ENCODE results near the gene AGAP3. TPM values are rescaled to one million over a fixed set of nuclear protein-coding genes. Genes with fewer than 3 reads are reported as not detected.

The AGAP3 gene
- total and polyA plus RNA-seq, 2 of the 4 experiments (the other 2 are of a cell fraction), result 35.3 to 93.9 TPM

DNA sequence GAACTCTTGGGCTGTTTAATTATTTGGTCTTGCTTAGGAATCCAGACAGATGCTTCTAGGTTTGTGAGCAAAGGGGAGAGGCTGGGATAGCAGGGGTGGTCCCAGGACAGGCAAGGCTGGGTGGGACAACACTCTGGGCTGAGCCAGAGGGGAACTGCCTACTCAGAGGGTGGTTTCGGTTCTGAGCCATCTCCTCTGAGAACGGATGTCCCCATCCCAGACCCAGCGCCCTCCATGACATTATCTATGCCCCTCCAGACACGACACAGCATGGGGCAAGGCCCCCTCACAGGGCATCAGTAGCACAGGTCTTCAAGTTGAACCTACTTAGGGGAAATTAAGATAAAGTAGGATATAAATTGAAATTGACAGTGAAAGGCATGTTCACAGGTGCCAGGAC lies 93.7 kb downstream of the AGAP3 start:
- H3K4me2 ChIP-seq (ENCODE audit: low read depth, low read length), result no peak overlapping the region
- CTCF ChIA-PET, result no interaction called here
- no peak for ATAC-seq (ENCODE audit: low read depth)

More for the DNA sequence above, 93.7 kb downstream of the AGAP3 start:
- no peaks in the 10 kb centered on the region for H3K9me1 ChIP-seq (ENCODE audit: insufficient read depth, low read length)
- H2BK120ac ChIP-seq (ENCODE audit: low read depth, low read length), result no peak overlapping the region
- intact Hi-C loops (cut with micrococcal nuclease) (no loop called here), in situ Hi-C loops (cut with MboI; ENCODE audit: low sequenced_read_pairs) (no loop called here), dilution Hi-C loops (cut with HindIII; ENCODE audit: low sequenced_read_pairs, unreplicated experiment) (no loop called here)
- H3K9me3 ChIP-seq (ENCODE audit: control insufficient read depth, insufficient read depth, low read length), result no peaks in the 10 kb centered on the region
- H3K14ac ChIP-seq (replicated peaks; ENCODE audit: low read depth, low read length), result no peak overlapping the region
- H4K8ac ChIP-seq (ENCODE audit: low read depth in 2 of 2, low read length in 2 of 2), result no peak overlapping the region
- H4K91ac ChIP-seq (ENCODE audit: insufficient read depth, low read depth, low read length), result no peak overlapping the region
- H2AK9ac ChIP-seq (replicated peaks; ENCODE audit: low read depth, low read length, poor library complexity), result no peak overlapping the region
- no peak overlapping the region for H2BK15ac ChIP-seq (ENCODE audit: low read depth, low read length)
- no peak overlapping the region for H2AK5ac ChIP-seq (ENCODE audit: low read depth, low read length)
- H2AFZ ChIP-seq (replicated peaks; ENCODE audit: low read length, poor library complexity), result no peak overlapping the region
- H4K5ac ChIP-seq (ENCODE audit: low read depth, low read length), result no peak overlapping the region
- H3K18ac ChIP-seq (ENCODE audit: low read depth, low read length), result no peak overlapping the region
- TF ChIP-seq MXI1 (IDR thresholded peaks at IDR 0.05; ENCODE audit: borderline replicate concordance, low read depth, low read length), result no peak
- no peak for TF ChIP-seq MAZ (IDR thresholded peaks at IDR 0.05; ENCODE audit: borderline replicate concordance, low read depth, low read length)
- no peak for TF ChIP-seq ELK1 (IDR thresholded peaks at IDR 0.05; ENCODE audit: borderline replicate concordance, low read depth, low read length)
- no peak for TF ChIP-seq RAD21 (IDR thresholded peaks at IDR 0.05; ENCODE audit: low read length)
- no peak for TF ChIP-seq BHLHE40 (IDR thresholded peaks at IDR 0.05; ENCODE audit: low read depth, low read length)
- TF ChIP-seq FOS (IDR thresholded peaks at IDR 0.05; ENCODE audit: low read depth, low read length), result no peak
- H3K9ac ChIP-seq (ENCODE audit: low read depth, low read length), result no peak overlapping the region
- no peaks in the 10 kb centered on the region for H3K4me1 ChIP-seq (ENCODE audit: control insufficient read depth, insufficient read depth, low read length)
- H3K23ac ChIP-seq (ENCODE audit: low read depth, low read length), result no peak overlapping the region
- POLR2A ChIA-PET (ENCODE audit: unreplicated experiment), result interaction anchor here (0.6 kb wide), 1 partner anchor 72 kb away, joined by 3 read pairs; no protein-coding TSS in a partner anchor
- no TSS peak for BruUV-seq (replicated peaks)
- no peak for DNase-seq
- no peaks in the 10 kb centered on the region for H3K79me1 ChIP-seq (ENCODE audit: low read depth in 1 of 2, low read length in 2 of 2)
- H3K56ac ChIP-seq (ENCODE audit: extremely low read depth, insufficient read depth, low read length), result no peak overlapping the region
- no peak overlapping the region for H3K4ac ChIP-seq (ENCODE audit: low read depth, low read length)
- H3K27me3 ChIP-seq (ENCODE audit: control insufficient read depth, insufficient read depth, low read length), result peaks cover 76% of the 10 kb centered on the region
- no CpG with 5 or more reads among the region's 4 CpGs for WGBS, 2 experiments (ENCODE audit: extremely low coverage in 2 of 2, insufficient read length in 1 of 2)
- no peaks in the 10 kb centered on the region for H4K20me1 ChIP-seq (ENCODE audit: insufficient read depth, low read length)
- no peak overlapping the region for H2BK20ac ChIP-seq (ENCODE audit: low read depth, low read length)
- H2BK5ac ChIP-seq (ENCODE audit: low read depth, low read length, poor library complexity, severe bottlenecking), result no peak overlapping the region
- no peak overlapping the region for H3K27ac ChIP-seq (ENCODE audit: insufficient read depth, low read length)
- H3K36me3 ChIP-seq (ENCODE audit: control insufficient read depth, insufficient read depth, low read length), result no peaks in the 10 kb centered on the region
- H3K4me3 ChIP-seq (ENCODE audit: insufficient read depth, low read depth, low read length), result no peak overlapping the region
